Measurements from ENCODE around the gene ADISSP. TPM values are rescaled to one million over a fixed set of nuclear protein-coding genes. Genes with fewer than 3 reads are reported as not detected.

Gene ADISSP
- total RNA-seq, 4 donors from 2014 or later = 36.1 to 74.7 (median 59.3) TPM

DNA sequence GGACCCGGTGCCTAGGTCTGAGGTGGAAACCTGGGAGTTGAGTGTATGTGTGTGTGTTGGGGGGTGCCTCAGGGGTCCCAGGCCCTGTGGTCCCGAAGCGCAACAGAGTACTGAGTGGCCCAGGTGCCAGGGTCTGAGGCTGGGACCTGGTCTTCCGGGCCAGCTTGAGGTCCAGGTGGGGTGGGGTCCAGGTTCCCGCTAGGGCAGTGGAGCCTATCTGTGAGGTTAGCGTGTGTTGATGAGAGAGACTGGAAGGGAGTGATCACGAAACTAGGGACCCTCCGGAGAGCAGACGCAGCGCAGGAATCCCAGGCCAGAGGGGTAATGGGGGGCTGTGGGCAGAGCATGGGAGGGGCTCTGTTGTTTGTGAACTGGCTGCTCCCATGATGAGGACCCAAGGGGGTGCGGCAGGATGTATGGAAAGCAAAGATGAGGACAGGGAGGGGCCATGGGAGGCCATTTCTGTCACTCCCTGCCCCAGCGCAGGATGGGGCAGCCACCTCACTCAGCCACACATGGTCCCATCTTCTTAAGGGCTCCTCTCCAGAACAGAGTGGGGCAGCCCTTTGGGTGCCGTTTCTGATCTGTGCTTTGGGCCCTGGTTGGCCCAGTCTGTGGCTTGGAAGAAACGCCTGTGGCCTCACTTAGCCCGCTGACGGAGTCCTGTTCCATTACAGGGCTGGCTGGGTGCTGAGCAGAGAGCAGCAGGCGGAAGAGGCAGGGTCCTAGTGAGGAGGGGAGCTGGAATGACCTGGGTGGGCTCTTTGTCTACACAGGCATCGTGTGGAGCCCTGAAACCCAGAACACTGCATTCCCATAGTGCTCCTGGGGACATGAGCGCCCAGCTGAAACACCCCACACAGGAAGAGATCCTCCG, 34.2 kb downstream of the ADISSP start:
- H3K27ac ChIP-seq = peak overlapping the region in 3 of 4 donors; percentile 72 to 80 (median 77)
- H3K36me3 ChIP-seq = no peaks in the 10 kb centered on the region
- H3K4me1 ChIP-seq = peaks cover 0 to 31% (median 11%) of the 10 kb centered on the region in 3 donors
- ATAC-seq = no peak
- 80% methylated on average over 2 of the region's 20 CpGs; no CpG with 5 or more reads in 1 of the 2 donors for WGBS, 2 donors (ENCODE audit: low coverage in 1 of 2)
- no peak for TF ChIP-seq EP300 (IDR thresholded peaks at IDR 0.05)
- TF ChIP-seq POLR2AphosphoS5 (IDR thresholded peaks at IDR 0.05) = no peak
- no peak for TF ChIP-seq POLR2A (IDR thresholded peaks at IDR 0.05)
- TF ChIP-seq, protein P1, sequence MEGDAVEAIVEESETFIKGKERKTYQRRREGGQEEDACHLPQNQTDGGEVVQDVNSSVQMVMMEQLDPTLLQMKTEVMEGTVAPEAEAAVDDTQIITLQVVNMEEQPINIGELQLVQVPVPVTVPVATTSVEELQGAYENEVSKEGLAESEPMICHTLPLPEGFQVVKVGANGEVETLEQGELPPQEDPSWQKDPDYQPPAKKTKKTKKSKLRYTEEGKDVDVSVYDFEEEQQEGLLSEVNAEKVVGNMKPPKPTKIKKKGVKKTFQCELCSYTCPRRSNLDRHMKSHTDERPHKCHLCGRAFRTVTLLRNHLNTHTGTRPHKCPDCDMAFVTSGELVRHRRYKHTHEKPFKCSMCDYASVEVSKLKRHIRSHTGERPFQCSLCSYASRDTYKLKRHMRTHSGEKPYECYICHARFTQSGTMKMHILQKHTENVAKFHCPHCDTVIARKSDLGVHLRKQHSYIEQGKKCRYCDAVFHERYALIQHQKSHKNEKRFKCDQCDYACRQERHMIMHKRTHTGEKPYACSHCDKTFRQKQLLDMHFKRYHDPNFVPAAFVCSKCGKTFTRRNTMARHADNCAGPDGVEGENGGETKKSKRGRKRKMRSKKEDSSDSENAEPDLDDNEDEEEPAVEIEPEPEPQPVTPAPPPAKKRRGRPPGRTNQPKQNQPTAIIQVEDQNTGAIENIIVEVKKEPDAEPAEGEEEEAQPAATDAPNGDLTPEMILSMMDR (IDR thresholded peaks at IDR 0.05) = no peak
- H3K27me3 ChIP-seq = peaks cover 55% of the 10 kb centered on the region
- peak overlapping the region; percentile 28 to 53 for H3K4me3 ChIP-seq
- no peaks in the 10 kb centered on the region for H3K9me3 ChIP-seq

DNA sequence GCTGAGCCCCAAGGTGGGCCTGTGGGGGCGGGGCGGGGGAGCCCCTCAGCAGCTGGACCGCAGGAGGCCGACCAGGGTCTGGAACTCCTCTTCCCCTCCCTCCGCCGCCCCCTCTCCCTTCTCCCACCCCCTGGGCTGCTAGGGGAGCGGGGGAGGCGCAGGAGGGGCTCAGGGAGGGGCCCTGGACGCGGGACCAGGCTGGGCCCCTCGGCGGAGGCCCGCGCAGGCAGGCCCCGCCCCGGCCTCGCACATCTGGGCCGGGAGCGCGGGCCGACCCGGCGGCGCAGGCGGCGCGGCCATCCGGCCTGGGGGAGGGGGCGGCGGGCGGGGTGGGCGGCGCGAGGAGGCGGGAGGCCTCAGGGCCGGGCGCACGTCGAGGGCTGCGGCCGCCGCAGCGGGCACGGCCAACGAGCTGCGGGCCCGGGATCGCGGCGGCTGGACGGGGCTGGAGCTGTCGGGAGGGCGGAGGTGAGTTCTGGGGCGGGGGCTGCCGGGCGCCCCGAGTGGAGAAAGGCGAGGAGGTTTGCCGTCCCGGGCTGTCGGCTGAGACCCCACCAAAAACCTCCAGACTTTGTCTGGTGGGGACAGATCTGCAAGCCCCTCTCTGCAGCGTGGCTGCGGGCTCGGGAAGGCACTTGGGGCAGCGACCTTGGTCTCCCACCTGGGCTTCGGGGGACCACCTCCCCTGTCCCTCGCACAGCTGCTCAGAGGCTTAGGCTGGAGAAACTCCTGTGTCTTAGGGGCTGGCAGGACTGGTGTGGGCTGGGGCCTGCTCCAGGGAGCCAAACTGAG, 35.0 kb downstream of the ADISSP start, which contains the start of gene HSPA12B:
Gene HSPA12B (plus strand): TSS at position 359 of the 792 bp plus-strand sequence. CDS start 5,990 bp downstream, outside the sequence.
- Histone ChIP-seq H3K36me3 (no peaks in the 10 kb centered on the region), H3K4me3 (peak within 1 kb of the TSS; percentile 28 to 53), H3K9me3 (no peaks in the 10 kb centered on the region), H3K4me1 (peaks cover 0 to 33% (median 11%) of the 10 kb centered on the region in 3 donors), H3K27me3 (peaks cover 60% of the 10 kb centered on the region), H3K27ac (peak within 1 kb of the TSS in 3 of 4 donors; percentile 72 to 80 (median 77))
- WGBS, 2 donors (ENCODE audit: low coverage in 1 of 2) = no CpG with 5 or more reads among the region's 67 CpGs
- ATAC-seq = peak; percentile 48
- TF ChIP-seq POLR2AphosphoS5 (IDR thresholded peaks at IDR 0.05) = no peak
- no peak for TF ChIP-seq EP300 (IDR thresholded peaks at IDR 0.05)
- no peak for TF ChIP-seq POLR2A (IDR thresholded peaks at IDR 0.05)
- TF ChIP-seq, protein P1 (IDR thresholded peaks at IDR 0.05) = no peak

DNA sequence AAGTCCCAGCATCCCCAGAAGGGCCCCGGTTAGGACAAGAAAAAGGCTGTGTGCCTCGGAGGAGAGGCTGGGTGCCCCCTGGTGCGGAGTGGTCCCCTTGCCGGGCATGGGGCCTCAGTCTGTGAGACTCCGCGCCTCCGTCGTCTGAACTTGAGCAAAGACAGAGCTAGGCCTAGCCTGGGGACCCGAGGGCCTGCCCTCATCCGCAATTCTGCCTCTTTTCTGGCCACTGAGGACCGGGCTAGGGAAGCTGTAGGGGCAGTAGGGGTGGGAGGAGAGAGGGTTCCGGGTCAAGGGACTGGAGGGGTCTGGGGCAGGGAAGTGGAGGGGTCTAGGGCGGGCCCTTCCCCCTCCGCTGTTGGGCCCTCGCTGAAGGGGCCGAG, 35.6 kb downstream of the ADISSP start:
- Histone ChIP-seq H3K27ac (peak overlapping the region in 3 of 4 donors; percentile 72 to 80 (median 77)), H3K9me3 (no peaks in the 10 kb centered on the region), H3K4me3 (peak overlapping the region in 1 of 2 donors; percentile 53), H3K36me3 (no peaks in the 10 kb centered on the region), H3K4me1 (peaks cover 0 to 37% (median 11%) of the 10 kb centered on the region in 3 donors), H3K27me3 (peaks cover 60% of the 10 kb centered on the region)
- no peak for TF ChIP-seq EP300 (IDR thresholded peaks at IDR 0.05)
- no peak for TF ChIP-seq POLR2AphosphoS5 (IDR thresholded peaks at IDR 0.05)
- no peak for TF ChIP-seq POLR2A (IDR thresholded peaks at IDR 0.05)
- TF ChIP-seq, protein P1 (IDR thresholded peaks at IDR 0.05) = no peak
- WGBS, 2 donors (ENCODE audit: low coverage in 1 of 2) = 50% methylated on average over 1 of the region's 16 CpGs; no CpG with 5 or more reads in 1 of the 2 donors
- no peak for ATAC-seq

GRCh38 chr20:3730803-3731672, 36.5 kb downstream of the ADISSP start:
- H3K9me3 ChIP-seq = no peaks in the 10 kb centered on the region
- TF ChIP-seq, protein P1 (IDR thresholded peaks at IDR 0.05) = no peak
- no peak for TF ChIP-seq POLR2AphosphoS5 (IDR thresholded peaks at IDR 0.05)
- peak overlapping the region in 2 of 4 donors; percentile 37 to 77 for H3K27ac ChIP-seq
- H3K27me3 ChIP-seq = peaks cover 61% of the 10 kb centered on the region
- no peak overlapping the region for H3K4me3 ChIP-seq
- no peak for ATAC-seq
- no peaks in the 10 kb centered on the region for H3K36me3 ChIP-seq
- H3K4me1 ChIP-seq = peaks cover 0 to 37% (median 11%) of the 10 kb centered on the region in 3 donors
- 87 to 93% methylated on average over 5 to 10 of the region's 12 CpGs for WGBS, 2 donors (ENCODE audit: low coverage in 1 of 2)

Measured in gastroesophageal sphincter (tissue), 4 donors.